ENCODE measurements around the gene NDC80. TPM values are rescaled to one million over a fixed set of nuclear protein-coding genes. Genes with fewer than 3 reads are reported as not detected.

NDC80 gene
- total and polyA plus RNA-seq, 4 donors, result 0.29 to 2.4 (median 1.6) TPM

GRCh38 chr18:2651981-2652380 lies 80.6 kb downstream of the NDC80 start:
- no peaks in the 10 kb centered on the region for H3K4me1 ChIP-seq (ENCODE audit: control insufficient read depth in 1 of 2, insufficient read depth in 2 of 2, low read length in 2 of 2)
- no peaks in the 10 kb centered on the region for H3K36me3 ChIP-seq (ENCODE audit: control insufficient read depth in 1 of 2, insufficient read depth in 2 of 2, low read length in 1 of 2)
- H3K27me3 ChIP-seq (ENCODE audit: control insufficient read depth in 1 of 2, insufficient read depth in 2 of 2, low read length in 1 of 2), result no peaks in the 10 kb centered on the region
- DNase-seq (no peak), ATAC-seq (ENCODE audit: low FRiP score) (no peak)
- H3K27ac ChIP-seq (ENCODE audit: low read depth in 1 of 2, low read length in 2 of 2), result no peak overlapping the region
- no peak overlapping the region for H3K4me3 ChIP-seq (ENCODE audit: low read length in 2 of 2)
- H3K9me3 ChIP-seq (ENCODE audit: control insufficient read depth, low read length), result no peaks in the 10 kb centered on the region
- intact Hi-C loops (cut with DNase I), result loop anchor here in 1 of 2 donors (5.0 to 10.0 kb wide), 2 partner anchors 80 to 1937 kb away; partner anchors contain the start of genes ENOSF1, METTL4 and NDC80
- WGBS, 2 donors, result 89 to 93% methylated on average over 1 of the region's 1 CpG

- 88 to 89% methylated on average over 4 of the region's 4 CpGs for WGBS, 2 donors
- H3K36me3 ChIP-seq (ENCODE audit: control insufficient read depth in 1 of 2, insufficient read depth in 2 of 2, low read length in 1 of 2), result no peaks in the 10 kb centered on the region
- intact Hi-C loops (cut with DNase I), result loop anchor here in 1 of 2 donors (5.0 to 10.0 kb wide), 2 partner anchors 81 to 1939 kb away; partner anchors contain the start of genes ENOSF1, METTL4 and NDC80
Measured at GRCh38 chr18:2653467-2653866, 82.1 kb downstream of the NDC80 start.

GRCh38 chr18:2654169-2654927 lies 83.0 kb downstream of the NDC80 start:
- 47 to 52% methylated on average over 13 of the region's 13 CpGs for WGBS, 2 donors
- Histone ChIP-seq H3K9me3 (ENCODE audit: control insufficient read depth, low read length) (no peaks in the 10 kb centered on the region), H3K4me3 (ENCODE audit: low read length in 2 of 2) (peak overlapping the region; percentile 83 to 87), H3K36me3 (ENCODE audit: control insufficient read depth in 1 of 2, insufficient read depth in 2 of 2, low read length in 1 of 2) (no peaks in the 10 kb centered on the region), H3K27me3 (ENCODE audit: control insufficient read depth in 1 of 2, insufficient read depth in 2 of 2, low read length in 1 of 2) (no peaks in the 10 kb centered on the region), H3K27ac (ENCODE audit: low read depth in 1 of 2, low read length in 2 of 2) (no peak overlapping the region), H3K4me1 (ENCODE audit: control insufficient read depth in 1 of 2, insufficient read depth in 2 of 2, low read length in 2 of 2) (no peaks in the 10 kb centered on the region)
- no peak for ATAC-seq (ENCODE audit: low FRiP score)
- intact Hi-C loops (cut with DNase I), result loop anchor here in 1 of 2 donors (5.0 to 10.0 kb wide), 2 partner anchors 82 to 1940 kb away; partner anchors contain the start of genes ENOSF1, METTL4 and NDC80
- no peak for DNase-seq

More at GRCh38 chr18:2653467-2653866, 82.1 kb downstream of the NDC80 start:
- Histone ChIP-seq H3K9me3 (ENCODE audit: control insufficient read depth, low read length) (no peaks in the 10 kb centered on the region), H3K27me3 (ENCODE audit: control insufficient read depth in 1 of 2, insufficient read depth in 2 of 2, low read length in 1 of 2) (no peaks in the 10 kb centered on the region), H3K4me3 (ENCODE audit: low read length in 2 of 2) (no peak overlapping the region), H3K4me1 (ENCODE audit: control insufficient read depth in 1 of 2, insufficient read depth in 2 of 2, low read length in 2 of 2) (no peaks in the 10 kb centered on the region), H3K27ac (ENCODE audit: low read depth in 1 of 2, low read length in 2 of 2) (no peak overlapping the region)
- ATAC-seq (ENCODE audit: low FRiP score) (no peak), DNase-seq (no peak)

- no peaks in the 10 kb centered on the region for H3K4me1 ChIP-seq (ENCODE audit: control insufficient read depth in 1 of 2, insufficient read depth in 2 of 2, low read length in 2 of 2)
- H3K36me3 ChIP-seq (ENCODE audit: control insufficient read depth in 1 of 2, insufficient read depth in 2 of 2, low read length in 1 of 2), result no peaks in the 10 kb centered on the region
- DNase-seq (peak in 1 of 2 donors; percentile 90), ATAC-seq (ENCODE audit: low FRiP score) (peak; percentile 71)
- no peaks in the 10 kb centered on the region for H3K27me3 ChIP-seq (ENCODE audit: control insufficient read depth in 1 of 2, insufficient read depth in 2 of 2, low read length in 1 of 2)
- peak overlapping the region; percentile 83 to 87 for H3K4me3 ChIP-seq (ENCODE audit: low read length in 2 of 2)
- intact Hi-C loops (cut with DNase I), result loop anchor here in 1 of 2 donors (5.0 to 10.0 kb wide), 2 partner anchors 83 to 1940 kb away; partner anchors contain the start of genes ENOSF1, METTL4 and NDC80
- 1% methylated on average over 21 to 22 of the region's 22 CpGs for WGBS, 2 donors
- no peaks in the 10 kb centered on the region for H3K9me3 ChIP-seq (ENCODE audit: control insufficient read depth, low read length)
- peak overlapping the region; percentile 4 to 97 for H3K27ac ChIP-seq (ENCODE audit: low read depth in 1 of 2, low read length in 2 of 2)
Measured at GRCh38 chr18:2654928-2655177, 83.5 kb downstream of the NDC80 start.

- 0 to 1% methylated on average over 39 to 100 of the region's 100 CpGs for WGBS, 2 donors
- peak within 1 kb of the TSS; percentile 87 for H3K4me3 ChIP-seq (ENCODE audit: low read length in 2 of 2)
- DNase-seq (peak; percentile 93 to 97), ATAC-seq (ENCODE audit: low FRiP score) (peak; percentile 94)
- H3K9me3 ChIP-seq (ENCODE audit: control insufficient read depth, low read length), result no peaks in the 10 kb centered on the region
- no peaks in the 10 kb centered on the region for H3K27me3 ChIP-seq (ENCODE audit: control insufficient read depth in 1 of 2, insufficient read depth in 2 of 2, low read length in 1 of 2)
- no peaks in the 10 kb centered on the region for H3K4me1 ChIP-seq (ENCODE audit: control insufficient read depth in 1 of 2, insufficient read depth in 2 of 2, low read length in 2 of 2)
- intact Hi-C loops (cut with DNase I), result loop anchor here in 1 of 2 donors (10.0 kb wide), 1 partner anchor 1941 kb away; the partner anchor contains the start of gene ENOSF1
- H3K36me3 ChIP-seq (ENCODE audit: control insufficient read depth in 1 of 2, insufficient read depth in 2 of 2, low read length in 1 of 2), result no peaks in the 10 kb centered on the region
- H3K27ac ChIP-seq (ENCODE audit: low read depth in 1 of 2, low read length in 2 of 2), result peak within 1 kb of the TSS; percentile 81 to 97
Measured at GRCh38 chr18:2655178-2655953, 84.0 kb downstream of the NDC80 start, which contains the start of gene SMCHD1. Gene SMCHD1 (plus strand): TSS chr18:2655726. CDS start chr18:2656076, 350 bp downstream.

- Histone ChIP-seq H3K27ac (ENCODE audit: low read depth in 1 of 2, low read length in 2 of 2) (peak overlapping the region; percentile 81 to 97), H3K9me3 (ENCODE audit: control insufficient read depth, low read length) (no peaks in the 10 kb centered on the region), H3K4me3 (ENCODE audit: low read length in 2 of 2) (peak overlapping the region; percentile 87), H3K27me3 (ENCODE audit: control insufficient read depth in 1 of 2, insufficient read depth in 2 of 2, low read length in 1 of 2) (no peaks in the 10 kb centered on the region), H3K4me1 (ENCODE audit: control insufficient read depth in 1 of 2, insufficient read depth in 2 of 2, low read length in 2 of 2) (no peaks in the 10 kb centered on the region), H3K36me3 (ENCODE audit: control insufficient read depth in 1 of 2, insufficient read depth in 2 of 2, low read length in 1 of 2) (no peaks in the 10 kb centered on the region)
- ATAC-seq (ENCODE audit: low FRiP score) (no peak), DNase-seq (no peak)
- intact Hi-C loops (cut with DNase I), result loop anchor here in 1 of 2 donors (10.0 kb wide), 1 partner anchor 1941 kb away; the partner anchor contains the start of gene ENOSF1
- 0% methylated on average over 26 to 37 of the region's 37 CpGs for WGBS, 2 donors
Measured at GRCh38 chr18:2655954-2656236, 84.5 kb downstream of the NDC80 start.

- peak overlapping the region; percentile 81 to 97 for H3K27ac ChIP-seq (ENCODE audit: low read depth in 1 of 2, low read length in 2 of 2)
- H3K9me3 ChIP-seq (ENCODE audit: control insufficient read depth, low read length), result no peaks in the 10 kb centered on the region
- H3K4me1 ChIP-seq (ENCODE audit: control insufficient read depth in 1 of 2, insufficient read depth in 2 of 2, low read length in 2 of 2), result no peaks in the 10 kb centered on the region
- H3K27me3 ChIP-seq (ENCODE audit: control insufficient read depth in 1 of 2, insufficient read depth in 2 of 2, low read length in 1 of 2), result no peaks in the 10 kb centered on the region
- H3K36me3 ChIP-seq (ENCODE audit: control insufficient read depth in 1 of 2, insufficient read depth in 2 of 2, low read length in 1 of 2), result no peaks in the 10 kb centered on the region
- WGBS, 2 donors, result 0 to 1% methylated on average over 49 of the region's 49 CpGs
- H3K4me3 ChIP-seq (ENCODE audit: low read length in 2 of 2), result peak overlapping the region; percentile 87
- DNase-seq (peak; percentile 77 to 84), ATAC-seq (ENCODE audit: low FRiP score) (peak; percentile 86)
- intact Hi-C loops (cut with DNase I), result loop anchor here in 1 of 2 donors (10.0 kb wide), 1 partner anchor 1942 kb away; the partner anchor contains the start of gene ENOSF1
Measured at GRCh38 chr18:2656237-2656980, 85.1 kb downstream of the NDC80 start.

- intact Hi-C loops (cut with DNase I), result loop anchor here in 1 of 2 donors (10.0 kb wide), 1 partner anchor 1942 kb away; the partner anchor contains the start of gene ENOSF1
- peak overlapping the region; percentile 87 for H3K4me3 ChIP-seq (ENCODE audit: low read length in 2 of 2)
- ATAC-seq (ENCODE audit: low FRiP score) (no peak), DNase-seq (no peak)
- no peaks in the 10 kb centered on the region for H3K36me3 ChIP-seq (ENCODE audit: control insufficient read depth in 1 of 2, insufficient read depth in 2 of 2, low read length in 1 of 2)
- H3K27ac ChIP-seq (ENCODE audit: low read depth in 1 of 2, low read length in 2 of 2), result peak overlapping the region in 1 of 2 donors; percentile 81
- WGBS, 2 donors, result 4 to 5% methylated on average over 12 of the region's 12 CpGs
- no peaks in the 10 kb centered on the region for H3K9me3 ChIP-seq (ENCODE audit: control insufficient read depth, low read length)
- no peaks in the 10 kb centered on the region for H3K4me1 ChIP-seq (ENCODE audit: control insufficient read depth in 1 of 2, insufficient read depth in 2 of 2, low read length in 2 of 2)
- no peaks in the 10 kb centered on the region for H3K27me3 ChIP-seq (ENCODE audit: control insufficient read depth in 1 of 2, insufficient read depth in 2 of 2, low read length in 1 of 2)
Measured at GRCh38 chr18:2656981-2657512, 85.7 kb downstream of the NDC80 start.

Measured in aorta (tissue), 5 donors.